SK-N-SH treated with all-trans-retinoic acid at 6 μM for 48 hours (cell line): ENCODE data around the gene PAX3.

Source experiments
- ATAC-seq: fragments of 200-7000 bp; cut with Tn5 transposase; 3 replicates; pipeline ENCODE4 v1.9.1; 2020; ENCODE audit warnings: mild to moderate bottlenecking, moderate library complexity
- ARNTL ChIP-seq: fragments of 450-650 bp; formaldehyde crosslinking; IDR thresholded peaks from 2 replicates; pipeline ENCODE4 v1.5.0; 2020; ENCODE audit warnings: low read depth, mild to moderate bottlenecking, moderate library complexity, borderline replicate concordance
- CREB5 ChIP-seq: fragments of 250-450 bp; sonication (Bioruptor Pico); IDR thresholded peaks from 2 replicates; pipeline ENCODE4 v1.5.1; 2020; ENCODE audit warnings: low read depth, mild to moderate bottlenecking, moderate library complexity
- CSDC2 ChIP-seq: fragments of 250-450 bp; sonication (Bioruptor Pico); IDR thresholded peaks from 2 replicates; pipeline ENCODE4 v1.5.0; 2020; ENCODE audit warnings: mild to moderate bottlenecking, moderate library complexity
- CSRNP3 ChIP-seq: fragments of 250-450 bp; sonication (Bioruptor Pico); IDR thresholded peaks from 2 replicates; pipeline ENCODE4 v1.5.1; 2021; ENCODE audit warnings: mild to moderate bottlenecking, moderate library complexity
- ESRRG ChIP-seq: fragments of 250-450 bp; sonication (Bioruptor Pico); IDR thresholded peaks from 2 replicates; pipeline ENCODE4 v1.6.1; 2021; ENCODE audit warnings: mild to moderate bottlenecking
- ISL1 ChIP-seq: fragments of 250-450 bp; sonication (Bioruptor Pico); IDR thresholded peaks from 2 replicates; pipeline ENCODE4 v2.1.2; 2022; ENCODE audit warnings: mild to moderate bottlenecking, moderate library complexity
- OSR1 ChIP-seq: fragments of 250-450 bp; sonication (Bioruptor Pico); IDR thresholded peaks from 2 replicates; pipeline ENCODE4 v1.8.0; 2022; ENCODE audit warnings: moderate library complexity, mild to moderate bottlenecking, inconsistent platforms
- PATZ1 ChIP-seq: fragments of 250-450 bp; sonication (Bioruptor Pico); IDR thresholded peaks from 2 replicates; pipeline ENCODE4 v1.8.0; 2020; ENCODE audit warnings: mild to moderate bottlenecking, moderate library complexity, borderline replicate concordance
- POU6F1 ChIP-seq: fragments of 250-450 bp; sonication (Bioruptor Pico); IDR thresholded peaks from 2 replicates; pipeline ENCODE4 v1.8.0; 2021; ENCODE audit warnings: low read depth, mild to moderate bottlenecking, moderate library complexity, borderline replicate concordance
- PPARA ChIP-seq: fragments of 250-450 bp; sonication (Bioruptor Pico); IDR thresholded peaks from 2 replicates; pipeline ENCODE4 v1.5.0; 2020; ENCODE audit warnings: mild to moderate bottlenecking, borderline replicate concordance
- SNAI2 ChIP-seq: fragments of 250-450 bp; sonication (Bioruptor Pico); IDR thresholded peaks from 2 replicates; pipeline ENCODE4 v1.5.0; 2020; ENCODE audit warnings: mild to moderate bottlenecking, moderate library complexity
- TCF4 ChIP-seq: fragments of 250-450 bp; sonication (Bioruptor Pico); IDR thresholded peaks from 2 replicates; pipeline ENCODE4 v1.8.0; 2021; ENCODE audit warnings: mild to moderate bottlenecking, moderate library complexity, borderline replicate concordance
- ZC3H10 ChIP-seq: fragments of 250-450 bp; sonication (Bioruptor Pico); IDR thresholded peaks from 2 replicates; pipeline ENCODE4 v1.5.1; 2021; ENCODE audit warnings: mild to moderate bottlenecking, moderate library complexity
- ZFP3 ChIP-seq: fragments of 250-450 bp; sonication (Bioruptor Pico); IDR thresholded peaks from 2 replicates; pipeline ENCODE4 v1.5.0; 2020; ENCODE audit warnings: mild to moderate bottlenecking, moderate library complexity
- ZFP30 ChIP-seq: fragments of 450-650 bp; formaldehyde crosslinking; IDR thresholded peaks from 2 replicates; pipeline ENCODE4 v1.5.0; 2022; ENCODE audit warnings: mild to moderate bottlenecking, moderate library complexity
- ZNF8 ChIP-seq: fragments of 450-650 bp; formaldehyde crosslinking; IDR thresholded peaks from 2 replicates; pipeline ENCODE4 v1.5.0; 2020; ENCODE audit warnings: mild to moderate bottlenecking, moderate library complexity
- TF ChIP-seq, protein P1 (sequence below): fragments of 250-450 bp; sonication (Bioruptor Pico); IDR thresholded peaks from 2 replicates; pipeline ENCODE4 v1.5.0; 2020; ENCODE audit warnings: mild to moderate bottlenecking, moderate library complexity

PAX3 gene

GRCh38 chr2:222268311-222268990 lies 30.3 kb downstream of the PAX3 start (continued):
- no peak for TF ChIP-seq CSRNP3 (CRISPR knock-in tag)
- no peak for TF ChIP-seq ESRRG (CRISPR knock-in tag)

GRCh38 chr2:222264791-222265320 lies 33.9 kb downstream of the PAX3 start:
- no peak for ATAC-seq
- TF ChIP-seq OSR1 (CRISPR knock-in tag) (no peak), CREB5 (CRISPR knock-in tag) (no peak), ARNTL (CRISPR knock-in tag) (no peak), SNAI2 (no peak), CSRNP3 (CRISPR knock-in tag) (no peak), ZC3H10 (CRISPR knock-in tag) (no peak), PATZ1 (CRISPR knock-in tag) (no peak), ISL1 (CRISPR knock-in tag) (no peak), PPARA (CRISPR knock-in tag) (no peak), CSDC2 (CRISPR knock-in tag) (no peak)
- TF ChIP-seq, protein P1, sequence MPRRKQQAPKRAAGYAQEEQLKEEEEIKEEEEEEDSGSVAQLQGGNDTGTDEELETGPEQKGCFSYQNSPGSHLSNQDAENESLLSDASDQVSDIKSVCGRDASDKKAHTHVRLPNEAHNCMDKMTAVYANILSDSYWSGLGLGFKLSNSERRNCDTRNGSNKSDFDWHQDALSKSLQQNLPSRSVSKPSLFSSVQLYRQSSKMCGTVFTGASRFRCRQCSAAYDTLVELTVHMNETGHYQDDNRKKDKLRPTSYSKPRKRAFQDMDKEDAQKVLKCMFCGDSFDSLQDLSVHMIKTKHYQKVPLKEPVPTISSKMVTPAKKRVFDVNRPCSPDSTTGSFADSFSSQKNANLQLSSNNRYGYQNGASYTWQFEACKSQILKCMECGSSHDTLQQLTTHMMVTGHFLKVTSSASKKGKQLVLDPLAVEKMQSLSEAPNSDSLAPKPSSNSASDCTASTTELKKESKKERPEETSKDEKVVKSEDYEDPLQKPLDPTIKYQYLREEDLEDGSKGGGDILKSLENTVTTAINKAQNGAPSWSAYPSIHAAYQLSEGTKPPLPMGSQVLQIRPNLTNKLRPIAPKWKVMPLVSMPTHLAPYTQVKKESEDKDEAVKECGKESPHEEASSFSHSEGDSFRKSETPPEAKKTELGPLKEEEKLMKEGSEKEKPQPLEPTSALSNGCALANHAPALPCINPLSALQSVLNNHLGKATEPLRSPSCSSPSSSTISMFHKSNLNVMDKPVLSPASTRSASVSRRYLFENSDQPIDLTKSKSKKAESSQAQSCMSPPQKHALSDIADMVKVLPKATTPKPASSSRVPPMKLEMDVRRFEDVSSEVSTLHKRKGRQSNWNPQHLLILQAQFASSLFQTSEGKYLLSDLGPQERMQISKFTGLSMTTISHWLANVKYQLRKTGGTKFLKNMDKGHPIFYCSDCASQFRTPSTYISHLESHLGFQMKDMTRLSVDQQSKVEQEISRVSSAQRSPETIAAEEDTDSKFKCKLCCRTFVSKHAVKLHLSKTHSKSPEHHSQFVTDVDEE (CRISPR knock-in tag): no peak

DNA sequence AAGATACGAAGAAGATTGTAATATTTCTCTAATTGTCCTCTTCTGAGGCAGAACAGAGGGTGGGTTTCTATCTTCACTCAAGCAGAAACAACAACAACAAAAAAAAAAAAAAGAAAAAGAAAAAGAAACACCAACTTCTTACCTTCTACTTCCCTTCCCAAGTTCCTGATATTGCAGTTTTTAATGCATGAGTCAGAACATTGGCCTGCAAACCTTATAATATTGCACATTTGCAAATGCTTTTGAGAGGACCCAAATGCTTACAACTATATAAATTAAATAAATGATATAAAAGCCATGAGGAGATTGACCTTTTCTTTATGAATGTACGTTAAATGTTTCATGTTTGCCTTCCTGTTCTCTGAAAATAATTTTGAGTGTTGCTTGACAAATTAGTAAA lies 37.3 kb downstream of the PAX3 start:
- ATAC-seq: no peak
- TF ChIP-seq ISL1 (CRISPR knock-in tag): no peak
- TF ChIP-seq OSR1 (CRISPR knock-in tag): no peak
- TF ChIP-seq CSDC2 (CRISPR knock-in tag): no peak
- TF ChIP-seq POU6F1 (CRISPR knock-in tag): no peak
- no peak for TF ChIP-seq ZFP30 (CRISPR knock-in tag)
- TF ChIP-seq ZC3H10 (CRISPR knock-in tag): no peak
- TF ChIP-seq ZFP3 (CRISPR knock-in tag): no peak
- TF ChIP-seq, protein P1 (CRISPR knock-in tag): no peak
- no peak for TF ChIP-seq TCF4
- TF ChIP-seq ESRRG (CRISPR knock-in tag): no peak
- no peak for TF ChIP-seq CSRNP3 (CRISPR knock-in tag)
- no peak for TF ChIP-seq ZNF8
- TF ChIP-seq PPARA (CRISPR knock-in tag): no peak
- TF ChIP-seq SNAI2: no peak
- no peak for TF ChIP-seq PATZ1 (CRISPR knock-in tag)
